ENCODE data around the gene LAMA1. TPM values are rescaled to one million over a fixed set of nuclear protein-coding genes. Genes with fewer than 3 reads are reported as not detected.

Gene LAMA1
- total RNA-seq, 2 donors from 2014 or later: 0.15 to 1.1 TPM

GRCh38 chr18:7032537-7032936, 85.1 kb downstream of the LAMA1 start:
- Histone ChIP-seq H3K9me3 (no peaks in the 10 kb centered on the region), H3K36me3 (no peaks in the 10 kb centered on the region), H3K27me3 (no peaks in the 10 kb centered on the region), H3K4me3 (no peak overlapping the region), H3K4me1 (no peaks in the 10 kb centered on the region), H3K27ac (no peak overlapping the region)
- no peak for DNase-seq (ENCODE audit: low spot score)
- TF ChIP-seq CTCF (IDR thresholded peaks at IDR 0.05): no peak

- Histone ChIP-seq H3K4me3 (no peak overlapping the region), H3K27ac (no peak overlapping the region), H3K36me3 (no peaks in the 10 kb centered on the region), H3K27me3 (no peaks in the 10 kb centered on the region), H3K9me3 (no peaks in the 10 kb centered on the region), H3K4me1 (no peaks in the 10 kb centered on the region)
- no peak for DNase-seq (ENCODE audit: low spot score)
- no peak for TF ChIP-seq CTCF (IDR thresholded peaks at IDR 0.05)
Measured at GRCh38 chr18:7028625-7029024, 89.0 kb downstream of the LAMA1 start.

- Histone ChIP-seq H3K27ac (no peak overlapping the region), H3K4me3 (no peak overlapping the region), H3K27me3 (no peaks in the 10 kb centered on the region), H3K36me3 (no peaks in the 10 kb centered on the region), H3K4me1 (no peaks in the 10 kb centered on the region), H3K9me3 (no peaks in the 10 kb centered on the region)
- DNase-seq (ENCODE audit: low spot score): no peak
- no peak for TF ChIP-seq CTCF (IDR thresholded peaks at IDR 0.05)
Measured at GRCh38 chr18:7025194-7025593, 92.4 kb downstream of the LAMA1 start.

- Histone ChIP-seq H3K4me1 (no peaks in the 10 kb centered on the region), H3K9me3 (no peaks in the 10 kb centered on the region), H3K36me3 (no peaks in the 10 kb centered on the region), H3K27ac (no peak overlapping the region), H3K27me3 (no peaks in the 10 kb centered on the region), H3K4me3 (no peak overlapping the region)
- no peak for TF ChIP-seq CTCF (IDR thresholded peaks at IDR 0.05)
- peak; percentile 2 for DNase-seq (ENCODE audit: low spot score)
Measured at GRCh38 chr18:7023581-7023980, 94.0 kb downstream of the LAMA1 start.

- no peak overlapping the region for H3K27ac ChIP-seq
- DNase-seq (ENCODE audit: low spot score): peak; percentile 47
- H3K9me3 ChIP-seq: no peaks in the 10 kb centered on the region
- H3K27me3 ChIP-seq: no peaks in the 10 kb centered on the region
- H3K4me1 ChIP-seq: no peaks in the 10 kb centered on the region
- H3K4me3 ChIP-seq: no peak overlapping the region
- no peaks in the 10 kb centered on the region for H3K36me3 ChIP-seq
- no peak for TF ChIP-seq CTCF (IDR thresholded peaks at IDR 0.05)
Measured at GRCh38 chr18:7023063-7023580, 94.5 kb downstream of the LAMA1 start.
